K562 (cell line): Measurements from ENCODE around the gene NPR2. TPM values are rescaled to one million over a fixed set of nuclear protein-coding genes. Genes with fewer than 3 reads are reported as not detected.

Source experiments
- ATAC-seq: fragments of 200-7000 bp; cut with Tn5 transposase; 3 replicates; pipeline ENCODE4 v1.9.1; 2020; ENCODE audit warnings: moderate library complexity
- BruUV-seq: library from RNA; stranded (reverse); fragments of 400-500 nt; replicated peaks from 2 replicates; lab custom pipeline; 2021; lab: Mats Ljungman, UMichigan
- CTCF ChIA-PET: fragments of 300-600 bp; formaldehyde crosslinking; extraction: SDS; loops from one replicate; lab custom pipeline; 2021; ENCODE audit warnings: low intra/inter-chr PET ratio; lab: Yijun Ruan, JAX
- POLR2A ChIA-PET: fragments of 300-600, 350-650 bp; sonication (Branson Sonifier 250); formaldehyde crosslinking; extraction: SDS; loops from one replicate; lab custom pipeline; 2021; ENCODE audit warnings: antibody characterized with exemption, inconsistent platforms; lab: Yijun Ruan, JAX
- DNase-seq, 4 experiments: peaks; one replicate each; pipeline versions ENCODE4 v3.0.0 to v3.0.0-alpha.2; 2011 to 2018; ENCODE audit warnings: low spot score in 3 of 4, mixed read lengths in 3 of 4; ENCODE audit errors: extremely low read depth in 1 of 4
- FAIRE-seq: peaks from 2 replicates; lab custom pipeline; 2011; peaks lifted over from hg19 to GRCh38; lab: Jason Lieb, UNC
- H2AFZ ChIP-seq: 2 replicates; pipeline ENCODE4 v1.6.0; 2011; ENCODE audit warnings: low read depth, low read length, control low read depth, inconsistent platforms
- H3K27ac ChIP-seq: fragments of 200-600 bp; 3 replicates; pipeline ENCODE4 v1.8.0; 2011; ENCODE audit warnings: low read depth, mild to moderate bottlenecking, control low read depth, inconsistent platforms, low read length, moderate library complexity, mixed read lengths; ENCODE audit errors: extremely low read depth
- H3K27me3 ChIP-seq, 2 experiments: fragments of 300-600 bp in 1 of 2; 2 replicates in 1 of 2; 3 replicates in 1 of 2; pipeline versions ENCODE4 v1.6.0 to v1.8.0; 2011; ENCODE audit warnings: inconsistent platforms in 2 of 2, low read length in 2 of 2, mild to moderate bottlenecking in 1 of 2, mixed read lengths in 1 of 2, moderate library complexity in 1 of 2; ENCODE audit not compliant: control insufficient read depth in 2 of 2, insufficient read depth in 2 of 2
- H3K36me3 ChIP-seq: fragments of 300-600 bp; 3 replicates; pipeline ENCODE4 v1.8.0; 2011; ENCODE audit warnings: mild to moderate bottlenecking, low read length, inconsistent platforms; ENCODE audit not compliant: control insufficient read depth, insufficient read depth
- H3K4me1 ChIP-seq, 2 experiments: fragments of 200-600 bp in 1 of 2; replicated peaks in 1 of 2; 2 replicates in 1 of 2; 3 replicates in 1 of 2; pipeline versions ENCODE4 v1.5.1 to v1.8.0; 2011; ENCODE audit warnings: inconsistent platforms in 2 of 2, low read length in 2 of 2, mild to moderate bottlenecking in 1 of 2, mixed read lengths in 1 of 2, moderate library complexity in 1 of 2; ENCODE audit not compliant: control insufficient read depth in 2 of 2, insufficient read depth in 2 of 2
- H3K4me2 ChIP-seq: 2 replicates; pipeline ENCODE4 v1.6.1; 2011; ENCODE audit warnings: low read length, control low read depth, inconsistent platforms, mixed read lengths; ENCODE audit not compliant: insufficient read depth
- H3K4me3 ChIP-seq: fragments of 200-600 bp; sonication (generic), shearing (Covaris generic); 2 replicates; pipeline ENCODE4 v1.5.1; 2016; ENCODE audit warnings: control low read depth, inconsistent platforms
- H3K79me2 ChIP-seq: fragments of 200-600 bp; 3 replicates; pipeline ENCODE4 v1.8.0; 2011; ENCODE audit warnings: low read length, inconsistent platforms; ENCODE audit not compliant: control insufficient read depth, insufficient read depth
- H3K9ac ChIP-seq, 2 experiments: 2 replicates each; pipeline versions ENCODE4 v1.6.0 to v1.6.1; 2011; ENCODE audit warnings: low read depth in 2 of 2, low read length in 2 of 2, control low read depth in 1 of 2, inconsistent platforms in 1 of 2, mild to moderate bottlenecking in 1 of 2, mixed read lengths in 1 of 2; ENCODE audit not compliant: insufficient read depth in 1 of 2
- H3K9me1 ChIP-seq: one replicate; pipeline ENCODE4 v1.6.0; 2011; ENCODE audit warnings: inconsistent platforms, mild to moderate bottlenecking, low read length, moderate library complexity; ENCODE audit not compliant: control insufficient read depth, insufficient read depth
- H3K9me3 ChIP-seq: replicated peaks from 2 replicates; pipeline ENCODE4 v1.5.1; 2011; ENCODE audit warnings: low read depth, low read length, inconsistent platforms; ENCODE audit not compliant: control insufficient read depth, insufficient read depth
- H4K20me1 ChIP-seq: replicated peaks from 2 replicates; pipeline ENCODE4 v1.6.1; 2011; ENCODE audit warnings: low read length, inconsistent platforms, mixed read lengths; ENCODE audit not compliant: control insufficient read depth, insufficient read depth
- ASH1L ChIP-seq: fragments of 450-650 bp; IDR thresholded peaks from 2 replicates; pipeline ENCODE4 v1.6.1; 2018; ENCODE audit warnings: borderline replicate concordance, mild to moderate bottlenecking, low read depth; ENCODE audit not compliant: partially characterized antibody
- BMI1 ChIP-seq: fragments of 150-350 bp; IDR thresholded peaks from 2 replicates; pipeline ENCODE4 v1.6.1; 2014; ENCODE audit warnings: low read length
- DACH1 ChIP-seq: fragments of 450-650 bp; IDR thresholded peaks from 2 replicates; pipeline ENCODE4 v1.6.1; 2018; ENCODE audit not compliant: partially characterized antibody
- ZNF76 ChIP-seq: fragments of 250-450 bp; sonication (Bioruptor Pico); IDR thresholded peaks from 2 replicates; pipeline ENCODE4 v1.4.0; 2020; ENCODE audit warnings: mild to moderate bottlenecking, moderate library complexity, borderline replicate concordance
- WGBS: fragments of 100-300 bp; shearing (Covaris generic); methylation state at CpG from one replicate; pipeline ENCODE4 v1.1.6; 2016; ENCODE audit warnings: low coverage, mixed read lengths; ENCODE audit not compliant: insufficient coverage; ENCODE audit errors: missing lambda C conversion rate; 5-methylcytosine and 5-hydroxymethylcytosine counted together
- in situ Hi-C: fragments of 300-500 bp; cut with MboI; formaldehyde crosslinking; loops from 4 replicates; pipeline ENCODE4 v1.15.0; 2018; ENCODE audit warnings: inconsistent platforms, mixed read lengths
- intact Hi-C: fragments of 100-400 bp; cut with micrococcal nuclease; formaldehyde crosslinking; loops from 2 replicates; pipeline ENCODE4 v1.14.2; 2022
- polyA plus RNA-seq, 8 experiments: library from polyadenylated mRNA; depleted of rRNA in 4 of 8; stranded (reverse) in 5 of 8; unstranded in 3 of 8; fragments of >200 nt; fragmentation: Nextera tagmentation in 2 of 8; fragmentation: Illumina TruSeq in 1 of 8; extraction: Ambion mirVana in 2 of 8; extraction: Trizol in 1 of 8; gene quantifications; 2 replicates each; pipeline versions ENCODE4 v1.2.1 to v1.2.3, GENCODE V29; 2011 to 2014; ENCODE audit warnings: inconsistent platforms in 1 of 8, missing spikeins in 1 of 8
- total RNA-seq, 7 experiments: library from RNA; depleted of rRNA in 6 of 7; stranded (reverse); fragments of >200 nt in 6 of 7; fragmentation: Illumina TruSeq in 2 of 7; extraction: Trizol in 2 of 7; gene quantifications; 2 replicates each; pipeline versions ENCODE4 v1.2.1 to v1.2.3, GENCODE V29; 2011 to 2021; ENCODE audit warnings: low replicate concordance in 1 of 7
- TF ChIP-seq, protein P1 (sequence below): fragments of 250-450 bp; sonication (Bioruptor Pico); IDR thresholded peaks from 2 replicates; pipeline ENCODE4 v1.8.0; 2022; ENCODE audit warnings: moderate library complexity, mild to moderate bottlenecking, inconsistent platforms
- TF ChIP-seq, protein P2 (sequence below): sonication (generic); formaldehyde crosslinking; IDR thresholded peaks from 2 replicates; pipeline ENCODE4 v1.9.0; 2022; ENCODE audit warnings: mild to moderate bottlenecking, missing genetic modification reagents
- TF ChIP-seq, protein P3 (sequence below): fragments of 450-650 bp; IDR thresholded peaks from 2 replicates; pipeline ENCODE4 v1.6.1; 2018; ENCODE audit not compliant: partially characterized antibody

The NPR2 gene
- total and polyA plus RNA-seq, 9 of the 15 experiments (the other 6 are each of a cell fraction or from before 2014, with no cell fraction given): 2.4 to 12.9 (median 6.0) TPM

DNA sequence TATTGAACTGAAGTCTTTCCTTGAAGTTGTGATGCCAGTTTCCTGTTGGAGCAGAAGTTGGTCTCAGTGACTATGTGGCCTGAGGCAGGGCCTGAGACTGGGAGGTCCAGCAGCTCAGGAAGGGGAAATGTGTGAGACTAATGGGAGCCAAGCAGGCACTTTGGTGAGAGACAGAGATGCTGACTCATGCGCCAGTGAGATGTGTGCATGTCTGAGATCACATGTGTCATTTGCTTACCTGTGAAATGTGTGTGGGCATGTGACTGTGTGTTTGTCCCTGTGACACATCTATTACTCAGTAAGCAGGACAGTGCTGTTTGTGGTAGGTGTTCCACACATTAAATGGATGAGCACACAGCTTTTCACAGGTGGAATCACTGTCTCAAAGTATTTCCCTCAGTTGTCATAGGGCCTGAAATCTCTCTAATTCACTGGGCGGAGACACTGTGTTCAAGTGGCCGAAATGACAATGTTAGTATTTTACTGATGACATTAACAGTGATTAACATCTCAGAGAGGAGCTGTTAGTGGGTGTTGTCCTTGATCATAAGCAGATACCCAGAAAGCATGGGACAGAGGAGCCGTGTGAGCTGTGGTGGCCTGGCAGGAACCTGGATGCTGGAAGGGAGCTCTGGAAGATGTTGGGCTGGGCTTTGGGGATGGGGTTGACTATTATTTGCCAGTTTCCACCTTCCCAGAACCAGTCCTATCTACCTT, 7.4 kb downstream of the NPR2 start (continued):
- TF ChIP-seq ZNF76 (CRISPR knock-in tag) (no peak), BMI1 (no peak), ASH1L (no peak)

DNA sequence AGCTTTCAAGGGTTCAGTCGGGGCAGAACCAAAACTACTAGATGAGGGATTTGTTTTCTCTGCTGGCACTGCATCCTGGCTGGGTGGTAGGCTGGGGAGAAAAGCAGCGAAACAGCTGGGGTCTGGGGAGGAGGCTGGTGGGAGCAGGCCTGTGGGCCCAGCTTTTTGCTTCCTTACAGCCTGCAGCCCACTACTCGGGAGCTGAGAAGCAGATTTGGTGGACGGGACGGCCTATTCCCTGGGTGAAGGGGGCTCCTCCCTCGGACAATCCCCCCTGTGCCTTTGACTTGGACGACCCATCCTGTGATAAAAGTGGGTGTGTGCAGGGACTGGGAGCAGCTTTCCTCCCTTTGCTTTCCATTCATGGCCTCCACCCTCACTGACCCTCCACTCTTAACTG, 9.1 kb downstream of the NPR2 start:
- Histone ChIP-seq H3K79me2 (no peaks in the 10 kb centered on the region; the same call in 2 of the 3 replicates), H3K9ac (peak overlapping the region; percentile 35 to 48; a peak in 1 of 4 replicates), H3K4me1 (peaks cover 17 to 35% of the 10 kb centered on the region in 2 experiments; a peak in 4 of 5 replicates), H3K27me3 (no peaks in the 10 kb centered on the region), H3K4me2 (peak overlapping the region; percentile 64; the same call in 1 of the 2 replicates), H2AFZ (no peak overlapping the region), H3K27ac (peak overlapping the region; percentile 61; the same call in 1 of the 3 replicates), H3K36me3 (peaks cover 24% of the 10 kb centered on the region; the same call in 2 of the 3 replicates), H3K9me3 (no peaks in the 10 kb centered on the region), H4K20me1 (no peaks in the 10 kb centered on the region), H3K4me3 (no peak overlapping the region), H3K9me1 (no peaks in the 10 kb centered on the region)
- FAIRE-seq: no peak
- CTCF ChIA-PET: no interaction called here
- BruUV-seq: no TSS peak
- DNase-seq: no peak
- 68% methylated on average over 6 of the region's 7 CpGs for WGBS
- POLR2A ChIA-PET: interaction anchor here (0.6 to 1.9 kb wide), 5 partner anchors 12 to 89 kb away, joined by 3 to 6 read pairs (median 3); partner anchors contain the start of gene HINT2
- no peak for ATAC-seq
- TF ChIP-seq, protein P1, sequence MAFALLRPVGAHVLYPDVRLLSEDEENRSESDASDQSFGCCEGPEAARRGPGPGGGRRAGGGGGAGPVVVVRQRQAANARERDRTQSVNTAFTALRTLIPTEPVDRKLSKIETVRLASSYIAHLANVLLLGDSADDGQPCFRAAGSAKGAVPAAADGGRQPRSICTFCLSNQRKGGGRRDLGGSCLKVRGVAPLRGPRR (CRISPR knock-in tag): no peak
- TF ChIP-seq, protein P2, sequence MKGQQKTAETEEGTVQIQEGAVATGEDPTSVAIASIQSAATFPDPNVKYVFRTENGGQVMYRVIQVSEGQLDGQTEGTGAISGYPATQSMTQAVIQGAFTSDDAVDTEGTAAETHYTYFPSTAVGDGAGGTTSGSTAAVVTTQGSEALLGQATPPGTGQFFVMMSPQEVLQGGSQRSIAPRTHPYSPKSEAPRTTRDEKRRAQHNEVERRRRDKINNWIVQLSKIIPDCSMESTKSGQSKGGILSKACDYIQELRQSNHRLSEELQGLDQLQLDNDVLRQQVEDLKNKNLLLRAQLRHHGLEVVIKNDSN: no peak
- TF ChIP-seq DACH1: no peak
- TF ChIP-seq, protein P3, sequence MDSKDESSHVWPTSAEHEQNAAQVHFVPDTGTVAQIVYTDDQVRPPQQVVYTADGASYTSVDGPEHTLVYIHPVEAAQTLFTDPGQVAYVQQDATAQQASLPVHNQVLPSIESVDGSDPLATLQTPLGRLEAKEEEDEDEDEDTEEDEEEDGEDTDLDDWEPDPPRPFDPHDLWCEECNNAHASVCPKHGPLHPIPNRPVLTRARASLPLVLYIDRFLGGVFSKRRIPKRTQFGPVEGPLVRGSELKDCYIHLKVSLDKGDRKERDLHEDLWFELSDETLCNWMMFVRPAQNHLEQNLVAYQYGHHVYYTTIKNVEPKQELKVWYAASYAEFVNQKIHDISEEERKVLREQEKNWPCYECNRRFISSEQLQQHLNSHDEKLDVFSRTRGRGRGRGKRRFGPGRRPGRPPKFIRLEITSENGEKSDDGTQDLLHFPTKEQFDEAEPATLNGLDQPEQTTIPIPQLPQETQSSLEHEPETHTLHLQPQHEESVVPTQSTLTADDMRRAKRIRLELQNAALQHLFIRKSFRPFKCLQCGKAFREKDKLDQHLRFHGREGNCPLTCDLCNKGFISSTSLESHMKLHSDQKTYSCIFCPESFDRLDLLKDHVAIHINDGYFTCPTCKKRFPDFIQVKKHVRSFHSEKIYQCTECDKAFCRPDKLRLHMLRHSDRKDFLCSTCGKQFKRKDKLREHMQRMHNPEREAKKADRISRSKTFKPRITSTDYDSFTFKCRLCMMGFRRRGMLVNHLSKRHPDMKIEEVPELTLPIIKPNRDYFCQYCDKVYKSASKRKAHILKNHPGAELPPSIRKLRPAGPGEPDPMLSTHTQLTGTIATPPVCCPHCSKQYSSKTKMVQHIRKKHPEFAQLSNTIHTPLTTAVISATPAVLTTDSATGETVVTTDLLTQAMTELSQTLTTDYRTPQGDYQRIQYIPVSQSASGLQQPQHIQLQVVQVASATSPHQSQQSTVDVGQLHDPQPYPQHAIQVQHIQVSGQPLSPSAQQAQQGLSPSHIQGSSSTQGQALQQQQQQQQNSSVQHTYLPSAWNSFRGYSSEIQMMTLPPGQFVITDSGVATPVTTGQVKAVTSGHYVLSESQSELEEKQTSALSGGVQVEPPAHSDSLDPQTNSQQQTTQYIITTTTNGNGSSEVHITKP: peak; percentile 48
- intact Hi-C loops: no loop called here
- in situ Hi-C loops: no loop called here
